Hepatocyte (in vitro differentiated cells): ENCODE measurements around the gene TOGARAM1. TPM values are rescaled to one million over a fixed set of nuclear protein-coding genes. Genes with fewer than 3 reads are reported as not detected.

Source experiments
- DNase-seq: peaks from one replicate; pipeline ENCODE4 v3.0.0-alpha.2; 2016; ENCODE audit warnings: low spot score
- H2AFZ ChIP-seq: fragments of 200-600 bp; sonication (generic); 2 replicates; pipeline ENCODE4 v1.6.0; 2016; ENCODE audit warnings: antibody characterized with exemption, mild to moderate bottlenecking
- H3K27ac ChIP-seq: fragments of 200-600 bp; sonication (generic); 2 replicates; pipeline ENCODE4 v1.5.1; 2016; ENCODE audit warnings: mild to moderate bottlenecking
- H3K27me3 ChIP-seq: fragments of 200-600 bp; sonication (generic); 2 replicates; pipeline ENCODE4 v1.6.1; 2016
- H3K36me3 ChIP-seq: fragments of 200-600 bp; sonication (generic); replicated peaks from 2 replicates; pipeline ENCODE4 v1.5.1; 2016; ENCODE audit warnings: low read depth; ENCODE audit not compliant: insufficient read depth
- H3K4me1 ChIP-seq: fragments of 200-600 bp; sonication (generic); 2 replicates; pipeline ENCODE4 v1.5.1; 2016; ENCODE audit warnings: mild to moderate bottlenecking, moderate library complexity; ENCODE audit not compliant: insufficient read depth
- H3K4me2 ChIP-seq: fragments of 200-600 bp; sonication (generic); 2 replicates; pipeline ENCODE4 v1.6.0; 2016
- H3K4me3 ChIP-seq: fragments of 200-600 bp; sonication (generic); 2 replicates; pipeline ENCODE4 v1.5.1; 2016; ENCODE audit warnings: mild to moderate bottlenecking
- H3K79me2 ChIP-seq: fragments of 200-600 bp; sonication (generic); 2 replicates; pipeline ENCODE4 v1.6.0; 2017; ENCODE audit warnings: mild to moderate bottlenecking
- H3K9me2 ChIP-seq: fragments of 200-600 bp; sonication (generic); replicated peaks from 2 replicates; pipeline ENCODE4 v1.6.0; 2017; ENCODE audit warnings: mild to moderate bottlenecking; ENCODE audit not compliant: insufficient read depth
- H3K9me3 ChIP-seq: fragments of 200-600 bp; sonication (generic); 2 replicates; pipeline ENCODE4 v1.5.1; 2016; ENCODE audit warnings: low read depth, mild to moderate bottlenecking
- H4K20me1 ChIP-seq: fragments of 200-600 bp; sonication (generic); 2 replicates; pipeline ENCODE4 v1.6.0; 2016; ENCODE audit warnings: mild to moderate bottlenecking; ENCODE audit not compliant: insufficient read depth, poor library complexity, severe bottlenecking
- EZH2 ChIP-seq: fragments of 200-600 bp; sonication (generic); IDR thresholded peaks from 2 replicates; pipeline ENCODE4 v1.6.1; 2016; ENCODE audit warnings: antibody characterized with exemption, mild to moderate bottlenecking, borderline replicate concordance
- EZH2phosphoT487 ChIP-seq: fragments of 200-600 bp; sonication (generic); IDR thresholded peaks from one replicate; pipeline ENCODE4 v1.6.1; 2018; ENCODE audit warnings: antibody characterized with exemption, mild to moderate bottlenecking, low read depth, moderate library complexity; ENCODE audit not compliant: unreplicated experiment, severe bottlenecking
- WGBS: methylation state at CpG from one replicate; pipeline ENCODE4 v1.1.6; 2016; ENCODE audit warnings: low lambda C conversion rate; ENCODE audit errors: missing lambda C conversion rate; 5-methylcytosine and 5-hydroxymethylcytosine counted together
- polyA plus RNA-seq: library from polyadenylated mRNA; unstranded; fragments of >200 nt; fragmentation: Nextera tagmentation; extraction: Ambion mirVana; gene quantifications from 2 replicates; pipeline ENCODE4 v1.2.1, GENCODE V29; 2016
- total RNA-seq: library from RNA; depleted of rRNA; stranded (reverse); fragments of >200 nt; gene quantifications from 2 replicates; pipeline ENCODE4 v1.2.3, GENCODE V29; 2014
- TF ChIP-seq, protein P1 (sequence below): fragments of 200-600 bp; sonication (generic); IDR thresholded peaks from 2 replicates; pipeline ENCODE4 v1.5.1; 2016; ENCODE audit warnings: antibody characterized with exemption, mild to moderate bottlenecking; ENCODE audit not compliant: poor library complexity

Gene TOGARAM1
- total and polyA plus RNA-seq, 2 experiments from 2014 or later = 9.3 to 36.2 TPM

- no peak for DNase-seq
- no peak overlapping the region for H3K4me3 ChIP-seq
- no peak overlapping the region for H3K27ac ChIP-seq
- no peaks in the 10 kb centered on the region for H3K79me2 ChIP-seq
- H3K4me1 ChIP-seq = no peaks in the 10 kb centered on the region
- no peak overlapping the region for H2AFZ ChIP-seq
- H3K27me3 ChIP-seq = no peaks in the 10 kb centered on the region
- H3K9me3 ChIP-seq = no peaks in the 10 kb centered on the region
- TF ChIP-seq, protein P1, sequence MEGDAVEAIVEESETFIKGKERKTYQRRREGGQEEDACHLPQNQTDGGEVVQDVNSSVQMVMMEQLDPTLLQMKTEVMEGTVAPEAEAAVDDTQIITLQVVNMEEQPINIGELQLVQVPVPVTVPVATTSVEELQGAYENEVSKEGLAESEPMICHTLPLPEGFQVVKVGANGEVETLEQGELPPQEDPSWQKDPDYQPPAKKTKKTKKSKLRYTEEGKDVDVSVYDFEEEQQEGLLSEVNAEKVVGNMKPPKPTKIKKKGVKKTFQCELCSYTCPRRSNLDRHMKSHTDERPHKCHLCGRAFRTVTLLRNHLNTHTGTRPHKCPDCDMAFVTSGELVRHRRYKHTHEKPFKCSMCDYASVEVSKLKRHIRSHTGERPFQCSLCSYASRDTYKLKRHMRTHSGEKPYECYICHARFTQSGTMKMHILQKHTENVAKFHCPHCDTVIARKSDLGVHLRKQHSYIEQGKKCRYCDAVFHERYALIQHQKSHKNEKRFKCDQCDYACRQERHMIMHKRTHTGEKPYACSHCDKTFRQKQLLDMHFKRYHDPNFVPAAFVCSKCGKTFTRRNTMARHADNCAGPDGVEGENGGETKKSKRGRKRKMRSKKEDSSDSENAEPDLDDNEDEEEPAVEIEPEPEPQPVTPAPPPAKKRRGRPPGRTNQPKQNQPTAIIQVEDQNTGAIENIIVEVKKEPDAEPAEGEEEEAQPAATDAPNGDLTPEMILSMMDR = no peak
- no peak for TF ChIP-seq EZH2
- no peak for TF ChIP-seq EZH2phosphoT487
- no peaks in the 10 kb centered on the region for H4K20me1 ChIP-seq
- no peak overlapping the region for H3K4me2 ChIP-seq
- H3K36me3 ChIP-seq = no peaks in the 10 kb centered on the region
- H3K9me2 ChIP-seq = no peaks in the 10 kb centered on the region
Observed at GRCh38 chr14:45051180-45051579, 89.2 kb downstream of the TOGARAM1 start.

GRCh38 chr14:45051896-45052295 lies 89.9 kb downstream of the TOGARAM1 start:
- Histone ChIP-seq H3K36me3 (no peaks in the 10 kb centered on the region), H3K4me1 (no peaks in the 10 kb centered on the region), H4K20me1 (no peaks in the 10 kb centered on the region), H3K9me2 (no peaks in the 10 kb centered on the region), H3K27ac (no peak overlapping the region), H3K9me3 (no peaks in the 10 kb centered on the region), H3K27me3 (no peaks in the 10 kb centered on the region), H2AFZ (no peak overlapping the region), H3K4me2 (no peak overlapping the region), H3K4me3 (no peak overlapping the region), H3K79me2 (no peaks in the 10 kb centered on the region)
- whole genome bisulfite sequencing = 100% methylated on average over 4 of the region's 4 CpGs
- DNase-seq = no peak
- TF ChIP-seq EZH2 (no peak), EZH2phosphoT487 (no peak)
- TF ChIP-seq, protein P1 = no peak

- Histone ChIP-seq H3K4me1 (no peaks in the 10 kb centered on the region), H3K9me2 (no peaks in the 10 kb centered on the region), H3K79me2 (peaks cover 14% of the 10 kb centered on the region), H3K4me3 (no peak overlapping the region), H3K4me2 (no peak overlapping the region), H4K20me1 (no peaks in the 10 kb centered on the region), H2AFZ (no peak overlapping the region), H3K9me3 (no peaks in the 10 kb centered on the region), H3K27me3 (no peaks in the 10 kb centered on the region), H3K27ac (no peak overlapping the region), H3K36me3 (no peaks in the 10 kb centered on the region)
- 91% methylated on average over 2 of the region's 2 CpGs for WGBS
- DNase-seq = no peak
- no peak for TF ChIP-seq EZH2
- no peak for TF ChIP-seq EZH2phosphoT487
- TF ChIP-seq, protein P1 = no peak
Observed at GRCh38 chr14:45057349-45057748, 95.4 kb downstream of the TOGARAM1 start.

GRCh38 chr14:45057881-45058364 lies 95.9 kb downstream of the TOGARAM1 start:
- Histone ChIP-seq H2AFZ (no peak overlapping the region), H3K36me3 (no peaks in the 10 kb centered on the region), H3K4me3 (no peak overlapping the region), H3K9me2 (no peaks in the 10 kb centered on the region), H3K4me2 (no peak overlapping the region), H4K20me1 (no peaks in the 10 kb centered on the region), H3K4me1 (no peaks in the 10 kb centered on the region), H3K79me2 (peaks cover 20% of the 10 kb centered on the region), H3K9me3 (no peaks in the 10 kb centered on the region), H3K27me3 (no peaks in the 10 kb centered on the region), H3K27ac (no peak overlapping the region)
- no peak for DNase-seq
- TF ChIP-seq, protein P1 = no peak
- TF ChIP-seq EZH2 = no peak
- TF ChIP-seq EZH2phosphoT487 = no peak
